ENCODE data around the gene ME3.
"Not testable (repeated sequence)": the region's sequence is repeated elsewhere in the genome, so short reads cannot be mapped to it uniquely, and the experiment has no call there.

ME3 gene

GRCh38 chr11:86570020-86570419 is 102.4 kb downstream of the ME3 start:
- Mint-ChIP-seq H3K27ac (no peak overlapping the region), H3K9me3 (no peaks in the 10 kb centered on the region), H3K27me3 (peaks cover 5% of the 10 kb centered on the region), H3K4me3 (no peak overlapping the region), H3K36me3 (ENCODE audit: low read depth) (no peaks in the 10 kb centered on the region), H3K4me1 (ENCODE audit: low read depth) (peaks cover 3% of the 10 kb centered on the region)
- no peak for DNase-seq

GRCh38 chr11:86569109-86569508 is 103.3 kb downstream of the ME3 start:
- Mint-ChIP-seq H3K4me3 (no peak overlapping the region), H3K9me3 (no peaks in the 10 kb centered on the region), H3K4me1 (ENCODE audit: low read depth) (peaks cover 3% of the 10 kb centered on the region), H3K36me3 (ENCODE audit: low read depth) (no peaks in the 10 kb centered on the region), H3K27me3 (peaks cover 5% of the 10 kb centered on the region), H3K27ac (no peak overlapping the region)
- DNase-seq: no peak

DNA sequence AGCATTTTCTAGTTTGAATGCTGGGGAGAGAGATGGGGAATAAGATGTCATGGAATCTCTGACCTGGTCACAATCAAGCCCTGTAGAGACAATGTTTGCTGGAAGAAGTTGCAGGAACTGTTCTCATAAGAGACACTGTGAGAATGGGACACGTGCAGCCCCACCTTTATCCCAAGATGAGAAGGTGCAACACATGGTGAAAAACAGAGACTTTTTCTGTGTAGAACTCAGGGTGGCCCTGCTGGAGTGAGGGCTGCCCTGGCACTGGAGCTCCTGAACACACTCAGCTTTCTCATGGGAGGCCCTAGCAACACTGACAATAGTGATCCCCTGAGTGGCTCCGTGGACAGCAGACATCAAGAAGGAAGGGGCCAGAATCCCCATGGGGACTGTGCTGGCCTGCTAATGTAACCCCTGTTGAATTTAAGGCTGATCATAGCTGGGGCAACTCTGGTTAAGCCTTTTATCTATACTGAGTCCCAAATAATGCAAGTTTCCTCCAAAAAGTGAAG is 106.6 kb downstream of the ME3 start:
- H3K27me3 Mint-ChIP-seq: peaks cover 5% of the 10 kb centered on the region
- peaks cover 10% of the 10 kb centered on the region for H3K9me3 Mint-ChIP-seq
- H3K36me3 Mint-ChIP-seq (ENCODE audit: low read depth): no peaks in the 10 kb centered on the region
- no peak for DNase-seq
- no peaks in the 10 kb centered on the region for H3K4me1 Mint-ChIP-seq (ENCODE audit: low read depth)
- H3K4me3 Mint-ChIP-seq: no peak overlapping the region
- no peak overlapping the region for H3K27ac Mint-ChIP-seq

DNA sequence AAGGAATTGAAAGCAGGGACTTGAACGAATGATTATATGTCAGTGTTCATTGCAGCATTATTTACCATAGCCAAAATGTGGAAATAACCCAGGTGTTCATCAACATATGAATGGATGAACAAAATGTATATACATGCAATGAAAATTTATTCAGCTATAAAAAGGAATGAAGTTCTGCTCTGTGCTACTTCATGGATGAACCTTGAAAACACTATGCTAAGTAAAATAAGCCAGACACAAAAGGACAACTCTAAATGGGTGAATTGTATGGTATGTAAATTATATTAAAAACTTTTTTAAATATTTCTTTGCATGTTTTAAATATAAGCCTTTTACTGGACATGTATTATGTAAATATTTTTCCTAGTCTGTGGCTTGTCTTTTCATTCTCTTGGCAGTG is 107.0 kb downstream of the ME3 start:
- Mint-ChIP-seq H3K36me3 (ENCODE audit: low read depth) (no peaks in the 10 kb centered on the region), H3K4me1 (ENCODE audit: low read depth) (no peaks in the 10 kb centered on the region), H3K4me3 (no peak overlapping the region), H3K27ac (no peak overlapping the region), H3K27me3 (peaks cover 5% of the 10 kb centered on the region), H3K9me3 (peaks cover 10% of the 10 kb centered on the region)
- no peak for DNase-seq

DNA sequence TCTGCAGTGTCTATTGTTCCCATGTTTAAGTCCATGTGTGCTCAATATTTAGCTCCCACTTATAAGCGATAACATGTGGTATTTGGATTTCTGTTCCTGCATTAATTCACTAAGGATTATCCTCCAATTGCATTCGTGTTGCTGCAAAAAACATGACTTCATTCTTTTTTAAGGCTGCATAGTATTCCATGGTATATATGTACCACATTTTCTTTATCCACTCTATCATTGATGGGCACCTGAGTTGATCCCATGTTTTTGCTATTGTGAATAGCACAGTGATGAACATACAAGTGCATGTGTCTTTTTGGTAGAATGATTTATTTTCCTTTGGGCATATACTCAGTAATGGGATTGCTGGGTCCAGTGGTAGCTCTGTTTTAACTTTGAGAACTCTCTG is 109.6 kb downstream of the ME3 start:
- H3K9me3 Mint-ChIP-seq; H3K27me3 Mint-ChIP-seq; H3K4me3 Mint-ChIP-seq; H3K27ac Mint-ChIP-seq; H3K4me1 Mint-ChIP-seq (ENCODE audit: low read depth); DNase-seq; H3K36me3 Mint-ChIP-seq (ENCODE audit: low read depth): not testable (repeated sequence)

DNA sequence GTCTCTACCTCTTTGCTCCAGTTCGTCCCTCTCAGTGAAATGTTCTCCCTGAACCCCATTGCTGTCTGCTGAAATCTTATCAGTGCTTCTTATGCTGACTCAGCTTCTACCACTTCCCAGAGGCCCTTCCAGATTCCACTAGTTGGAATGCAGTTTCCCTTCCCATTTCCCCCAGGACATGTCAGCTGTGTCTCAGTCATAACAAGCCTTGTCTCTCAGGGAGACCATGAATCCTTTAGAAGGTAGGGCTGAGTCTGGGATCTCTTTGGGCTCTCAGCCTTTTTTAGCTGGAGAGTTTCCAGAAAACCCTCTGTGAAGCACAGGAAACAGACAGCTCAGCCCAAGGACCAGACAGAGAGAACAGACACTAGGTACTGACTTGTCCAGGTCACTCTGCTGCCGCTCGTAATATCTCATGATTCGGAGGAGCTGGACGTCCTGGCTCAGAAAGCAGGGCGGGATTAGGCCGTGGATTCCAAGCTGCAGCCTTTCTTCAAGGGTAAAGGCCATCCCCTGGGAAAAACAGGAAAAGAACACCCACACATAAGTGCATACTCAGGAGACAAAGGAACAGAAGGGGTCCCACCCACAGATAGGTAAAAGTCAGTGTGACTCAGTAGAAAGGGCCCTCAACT is 113.0 kb downstream of the ME3 start:
- DNase-seq: no peak
- H3K27me3 Mint-ChIP-seq: no peaks in the 10 kb centered on the region
- no peak overlapping the region for H3K27ac Mint-ChIP-seq
- H3K4me1 Mint-ChIP-seq (ENCODE audit: low read depth): no peaks in the 10 kb centered on the region
- H3K36me3 Mint-ChIP-seq (ENCODE audit: low read depth): no peaks in the 10 kb centered on the region
- no peak overlapping the region for H3K4me3 Mint-ChIP-seq
- peaks cover 10% of the 10 kb centered on the region for H3K9me3 Mint-ChIP-seq

DNA sequence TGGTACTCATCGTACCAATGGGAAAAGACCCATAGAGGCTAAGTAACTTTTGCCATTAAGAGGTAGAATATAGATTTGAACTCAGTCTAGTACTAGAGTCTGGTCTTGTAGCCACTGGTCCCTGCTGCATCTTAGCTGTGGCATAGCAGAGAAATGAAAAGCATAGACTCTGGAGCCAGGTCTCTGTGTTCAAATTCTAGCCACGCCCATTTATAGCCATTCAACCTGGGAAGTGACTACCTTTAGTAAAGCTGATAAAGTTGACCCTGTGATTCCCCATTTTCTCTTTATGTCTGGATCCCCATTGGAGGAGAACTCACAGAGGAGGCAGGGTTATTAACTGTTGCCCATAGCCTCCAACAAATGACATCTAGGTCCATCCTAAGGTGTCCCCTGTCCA is 113.6 kb downstream of the ME3 start:
- DNase-seq: no peak
- H3K36me3 Mint-ChIP-seq (ENCODE audit: low read depth): no peaks in the 10 kb centered on the region
- no peak overlapping the region for H3K27ac Mint-ChIP-seq
- H3K27me3 Mint-ChIP-seq: no peaks in the 10 kb centered on the region
- no peak overlapping the region for H3K4me3 Mint-ChIP-seq
- H3K4me1 Mint-ChIP-seq (ENCODE audit: low read depth): no peaks in the 10 kb centered on the region
- peaks cover 10% of the 10 kb centered on the region for H3K9me3 Mint-ChIP-seq

- Mint-ChIP-seq H3K4me1 (ENCODE audit: low read depth) (no peaks in the 10 kb centered on the region), H3K27ac (no peak overlapping the region), H3K27me3 (no peaks in the 10 kb centered on the region), H3K36me3 (ENCODE audit: low read depth) (no peaks in the 10 kb centered on the region), H3K4me3 (no peak overlapping the region), H3K9me3 (peaks cover 7% of the 10 kb centered on the region)
- DNase-seq: no peak
These were observed 114.2 kb downstream of the ME3 start for GRCh38 chr11:86558207-86558606.

GRCh38 chr11:86555866-86556265 is 116.5 kb downstream of the ME3 start:
- H3K27me3 Mint-ChIP-seq: no peaks in the 10 kb centered on the region
- H3K36me3 Mint-ChIP-seq (ENCODE audit: low read depth): no peaks in the 10 kb centered on the region
- H3K4me3 Mint-ChIP-seq: no peak overlapping the region

GRCh38 chr11:86555401-86555800 is 117.0 kb downstream of the ME3 start:
- H3K27me3 Mint-ChIP-seq: no peaks in the 10 kb centered on the region
- H3K4me1 Mint-ChIP-seq (ENCODE audit: low read depth): no peaks in the 10 kb centered on the region
- DNase-seq: no peak
- no peaks in the 10 kb centered on the region for H3K36me3 Mint-ChIP-seq (ENCODE audit: low read depth)
- no peaks in the 10 kb centered on the region for H3K9me3 Mint-ChIP-seq
- no peak overlapping the region for H3K27ac Mint-ChIP-seq
- H3K4me3 Mint-ChIP-seq: no peak overlapping the region

More at GRCh38 chr11:86555866-86556265, 116.5 kb downstream of the ME3 start:
- Mint-ChIP-seq H3K9me3 (no peaks in the 10 kb centered on the region), H3K4me1 (ENCODE audit: low read depth) (no peaks in the 10 kb centered on the region), H3K27ac (no peak overlapping the region)
- DNase-seq: no peak

- H3K27ac Mint-ChIP-seq: no peak overlapping the region
- H3K9me3 Mint-ChIP-seq: no peaks in the 10 kb centered on the region
- H3K4me3 Mint-ChIP-seq: no peak overlapping the region
- no peaks in the 10 kb centered on the region for H3K36me3 Mint-ChIP-seq (ENCODE audit: low read depth)
- DNase-seq: no peak
- H3K27me3 Mint-ChIP-seq: no peaks in the 10 kb centered on the region
- no peaks in the 10 kb centered on the region for H3K4me1 Mint-ChIP-seq (ENCODE audit: low read depth)
These were observed 119.2 kb downstream of the ME3 start for GRCh38 chr11:86553265-86553664.

GRCh38 chr11:86551288-86552092 is 120.9 kb downstream of the ME3 start:
- Mint-ChIP-seq H3K4me3 (no peak overlapping the region), H3K4me1 (ENCODE audit: low read depth) (no peaks in the 10 kb centered on the region), H3K27ac (no peak overlapping the region), H3K27me3 (no peaks in the 10 kb centered on the region), H3K36me3 (ENCODE audit: low read depth) (no peaks in the 10 kb centered on the region), H3K9me3 (no peaks in the 10 kb centered on the region)
- DNase-seq: no peak

GRCh38 chr11:86550757-86551156 is 121.7 kb downstream of the ME3 start:
- no peaks in the 10 kb centered on the region for H3K27me3 Mint-ChIP-seq
- H3K9me3 Mint-ChIP-seq: no peaks in the 10 kb centered on the region
- H3K4me1 Mint-ChIP-seq (ENCODE audit: low read depth): no peaks in the 10 kb centered on the region
- no peaks in the 10 kb centered on the region for H3K36me3 Mint-ChIP-seq (ENCODE audit: low read depth)
- no peak overlapping the region for H3K27ac Mint-ChIP-seq
- DNase-seq: no peak
- H3K4me3 Mint-ChIP-seq: no peak overlapping the region

- Mint-ChIP-seq H3K27ac (no peak overlapping the region), H3K4me1 (ENCODE audit: low read depth) (no peaks in the 10 kb centered on the region), H3K9me3 (no peaks in the 10 kb centered on the region), H3K36me3 (ENCODE audit: low read depth) (no peaks in the 10 kb centered on the region), H3K27me3 (no peaks in the 10 kb centered on the region), H3K4me3 (no peak overlapping the region)
- no peak for DNase-seq
These were observed 124.0 kb downstream of the ME3 start for GRCh38 chr11:86548271-86548917.

- Mint-ChIP-seq H3K27ac (no peak overlapping the region), H3K36me3 (ENCODE audit: low read depth) (no peaks in the 10 kb centered on the region), H3K9me3 (no peaks in the 10 kb centered on the region), H3K27me3 (no peaks in the 10 kb centered on the region), H3K4me1 (ENCODE audit: low read depth) (no peaks in the 10 kb centered on the region), H3K4me3 (no peak overlapping the region)
- no peak for DNase-seq
These were observed 124.7 kb downstream of the ME3 start for GRCh38 chr11:86547727-86548126.
